Smooth muscle cell (in vitro differentiated cells): ENCODE results near the gene PRDM16. TPM values are rescaled to one million over a fixed set of nuclear protein-coding genes. Genes with fewer than 3 reads are reported as not detected.

Experiments
- DNase-seq: peaks from one replicate; lab custom pipeline; 2025; ENCODE audit not compliant: unreplicated experiment; lab: John Stamatoyannopoulos, UW
- H2AFZ ChIP-seq: fragments of 200-600 bp; sonication (generic); 2 replicates; pipeline ENCODE4 v1.6.0; 2016; ENCODE audit warnings: antibody characterized with exemption, low read depth, mild to moderate bottlenecking
- H3F3A ChIP-seq: fragments of 200-600 bp; sonication (generic); 2 replicates; pipeline ENCODE4 v1.6.0; 2017; ENCODE audit warnings: antibody characterized with exemption, low read depth
- H3K27ac ChIP-seq: fragments of 200-600 bp; sonication (generic); 2 replicates; pipeline ENCODE4 v1.5.1; 2016; ENCODE audit warnings: low read depth, mild to moderate bottlenecking
- H3K27me3 ChIP-seq: fragments of 200-600 bp; sonication (generic); 2 replicates; pipeline ENCODE4 v1.6.1; 2016; ENCODE audit warnings: low read depth, mild to moderate bottlenecking
- H3K36me3 ChIP-seq: fragments of 200-600 bp; sonication (generic); 2 replicates; pipeline ENCODE4 v1.5.1; 2016; ENCODE audit warnings: low read depth
- H3K4me1 ChIP-seq: fragments of 200-600 bp; sonication (generic); 2 replicates; pipeline ENCODE4 v1.5.1; 2016; ENCODE audit warnings: low read depth
- H3K4me2 ChIP-seq: fragments of 200-600 bp; sonication (generic); 2 replicates; pipeline ENCODE4 v1.6.0; 2016; ENCODE audit warnings: mild to moderate bottlenecking
- H3K4me3 ChIP-seq: fragments of 200-600 bp; sonication (generic); 2 replicates; pipeline ENCODE4 v1.5.1; 2016; ENCODE audit warnings: mild to moderate bottlenecking
- H3K79me2 ChIP-seq: fragments of 200-600 bp; sonication (generic); 2 replicates; pipeline ENCODE4 v1.6.0; 2016; ENCODE audit warnings: low read depth, mild to moderate bottlenecking
- H3K9ac ChIP-seq: fragments of 200-600 bp; sonication (generic); 2 replicates; pipeline ENCODE4 v1.6.0; 2016; ENCODE audit warnings: low read depth
- H3K9me3 ChIP-seq: fragments of 200-600 bp; sonication (generic); replicated peaks from 2 replicates; pipeline ENCODE4 v1.5.1; 2016; ENCODE audit warnings: low read depth
- H4K20me1 ChIP-seq: fragments of 200-600 bp; sonication (generic); 2 replicates; pipeline ENCODE4 v1.6.0; 2016; ENCODE audit warnings: low read depth
- CTCF ChIP-seq: fragments of 200-600 bp; sonication (generic); IDR thresholded peaks from 2 replicates; pipeline ENCODE4 v1.5.1; 2017; ENCODE audit warnings: borderline replicate concordance, mild to moderate bottlenecking, antibody characterized with exemption; ENCODE audit not compliant: insufficient read depth, poor library complexity, severe bottlenecking
- WGBS: methylation state at CpG from one replicate; pipeline ENCODE4 v1.1.7; 2016; ENCODE audit warnings: low lambda C conversion rate; 5-methylcytosine and 5-hydroxymethylcytosine counted together
- polyA plus RNA-seq: library from polyadenylated mRNA; unstranded; fragments of >200 nt; fragmentation: Nextera tagmentation; extraction: Ambion mirVana; gene quantifications from 2 replicates; pipeline ENCODE4 v1.2.1, GENCODE V29; 2016
- total RNA-seq: library from RNA; depleted of rRNA; stranded (reverse); fragments of >200 nt; gene quantifications from 2 replicates; pipeline ENCODE4 v1.2.3, GENCODE V29; 2014

PRDM16 gene
- total and polyA plus RNA-seq, 2 experiments from 2014 or later: 0.72 to 1.3 TPM

GRCh38 chr1:3417082-3417739 lies 348.2 kb downstream of the PRDM16 start:
- H3K36me3 ChIP-seq: no peaks in the 10 kb centered on the region
- no peak overlapping the region for H3K4me2 ChIP-seq
- no peaks in the 10 kb centered on the region for H3K27me3 ChIP-seq
- no peak overlapping the region for H2AFZ ChIP-seq
- no peak overlapping the region for H3K9ac ChIP-seq
- H3K27ac ChIP-seq: no peak overlapping the region
- H3K9me3 ChIP-seq: no peaks in the 10 kb centered on the region
- peak; percentile 35 for TF ChIP-seq CTCF
- no peaks in the 10 kb centered on the region for H4K20me1 ChIP-seq
- no peak for DNase-seq
- H3K4me1 ChIP-seq: no peaks in the 10 kb centered on the region
- no peaks in the 10 kb centered on the region for H3K79me2 ChIP-seq
- H3F3A ChIP-seq: no peaks in the 10 kb centered on the region
- WGBS: 83% methylated on average over 6 of the region's 6 CpGs
- no peak overlapping the region for H3K4me3 ChIP-seq

GRCh38 chr1:3417934-3418333 lies 348.9 kb downstream of the PRDM16 start:
- Histone ChIP-seq H3K9ac (no peak overlapping the region), H4K20me1 (no peaks in the 10 kb centered on the region), H3K4me3 (no peak overlapping the region), H3K36me3 (no peaks in the 10 kb centered on the region), H3K79me2 (no peaks in the 10 kb centered on the region), H2AFZ (no peak overlapping the region), H3F3A (no peaks in the 10 kb centered on the region), H3K9me3 (no peaks in the 10 kb centered on the region), H3K27ac (no peak overlapping the region), H3K4me2 (no peak overlapping the region), H3K27me3 (no peaks in the 10 kb centered on the region), H3K4me1 (no peaks in the 10 kb centered on the region)
- DNase-seq: no peak
- 94% methylated on average over 9 of the region's 9 CpGs for WGBS
- no peak for TF ChIP-seq CTCF

GRCh38 chr1:3418600-3418999 lies 349.6 kb downstream of the PRDM16 start:
- H3K27ac ChIP-seq: no peak overlapping the region
- no peaks in the 10 kb centered on the region for H3K9me3 ChIP-seq

More at GRCh38 chr1:3418600-3418999, 349.6 kb downstream of the PRDM16 start:
- H3K9ac ChIP-seq: no peak overlapping the region
- H3K4me1 ChIP-seq: no peaks in the 10 kb centered on the region
- H3K79me2 ChIP-seq: no peaks in the 10 kb centered on the region
- DNase-seq: no peak
- 90% methylated on average over 8 of the region's 8 CpGs for WGBS
- no peak overlapping the region for H3K4me3 ChIP-seq
- H4K20me1 ChIP-seq: no peaks in the 10 kb centered on the region
- no peaks in the 10 kb centered on the region for H3K27me3 ChIP-seq
- no peak for TF ChIP-seq CTCF
- no peaks in the 10 kb centered on the region for H3K36me3 ChIP-seq
- no peak overlapping the region for H2AFZ ChIP-seq
- no peaks in the 10 kb centered on the region for H3F3A ChIP-seq
- H3K4me2 ChIP-seq: no peak overlapping the region
